ENCODE measurements around the gene VSIG4.

VSIG4 gene

DNA sequence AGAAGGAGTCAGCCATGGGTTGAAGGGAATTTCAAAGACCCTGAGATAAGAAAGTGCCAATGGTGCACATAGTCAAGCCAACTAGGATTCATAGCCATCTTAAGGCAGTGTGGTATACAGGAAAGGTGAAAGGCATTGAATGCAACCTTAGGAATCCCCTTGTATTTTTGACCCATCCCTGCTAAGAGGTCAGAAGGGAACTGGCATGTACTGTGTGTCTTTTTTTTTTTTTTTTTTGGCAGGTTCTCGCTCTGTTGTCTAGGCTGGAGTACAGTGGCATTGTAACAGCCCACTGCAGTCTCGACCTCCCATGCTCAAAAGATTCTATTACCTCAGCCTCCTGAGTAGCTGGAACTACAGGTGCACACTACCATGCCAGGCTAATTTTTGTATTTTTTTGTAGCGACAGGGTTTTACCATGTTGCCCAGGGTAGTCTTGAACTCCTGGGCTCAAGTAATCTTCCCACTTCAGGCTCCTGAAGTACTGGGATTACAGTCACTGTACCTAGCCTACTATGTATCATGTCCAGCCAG lies 40.8 kb downstream of the VSIG4 start:
- DNase-seq (ENCODE audit: low read depth): no peak

DNA sequence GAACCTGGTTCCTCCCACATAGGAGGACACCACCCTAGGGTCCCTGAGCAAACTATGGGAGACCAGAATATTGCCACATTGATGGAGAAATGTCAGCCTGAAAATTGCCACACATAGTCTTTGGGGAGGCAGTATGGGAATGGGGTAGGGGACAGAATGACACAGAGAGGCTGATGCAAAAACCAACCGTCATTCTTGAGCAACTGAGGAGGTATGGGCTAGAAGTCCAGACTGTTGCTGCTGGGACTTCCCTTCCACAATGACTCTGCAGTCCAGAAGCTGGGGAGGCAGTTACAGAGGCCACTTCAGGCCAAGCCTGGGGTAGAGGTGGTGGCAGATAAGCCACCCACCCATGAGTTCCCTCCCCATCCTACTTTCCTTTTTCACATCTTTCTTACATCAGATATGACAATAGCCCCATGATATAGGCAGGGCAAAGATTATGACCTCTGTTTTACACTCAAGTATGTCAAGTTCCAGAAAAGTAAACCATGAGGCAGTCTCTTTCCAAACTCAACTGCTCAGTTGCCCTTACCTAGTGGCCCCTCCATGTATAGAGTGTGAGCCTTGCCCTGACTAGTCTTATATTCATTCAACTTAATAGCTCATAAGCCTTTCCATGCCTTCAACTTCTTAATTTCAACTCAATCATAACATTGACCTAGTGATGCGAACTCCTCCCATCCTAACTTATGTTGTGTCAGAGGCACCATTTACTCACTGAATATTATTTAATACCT lies 41.7 kb downstream of the VSIG4 start:
- in situ Hi-C loops (cut with HindIII; ENCODE audit: low sequenced_read_pairs): no loop called here
- H3K4me3 ChIP-seq (ENCODE audit: low read depth, low read length): no peak overlapping the region
- no peak for DNase-seq (ENCODE audit: low read depth)
- TF ChIP-seq, protein P1, sequence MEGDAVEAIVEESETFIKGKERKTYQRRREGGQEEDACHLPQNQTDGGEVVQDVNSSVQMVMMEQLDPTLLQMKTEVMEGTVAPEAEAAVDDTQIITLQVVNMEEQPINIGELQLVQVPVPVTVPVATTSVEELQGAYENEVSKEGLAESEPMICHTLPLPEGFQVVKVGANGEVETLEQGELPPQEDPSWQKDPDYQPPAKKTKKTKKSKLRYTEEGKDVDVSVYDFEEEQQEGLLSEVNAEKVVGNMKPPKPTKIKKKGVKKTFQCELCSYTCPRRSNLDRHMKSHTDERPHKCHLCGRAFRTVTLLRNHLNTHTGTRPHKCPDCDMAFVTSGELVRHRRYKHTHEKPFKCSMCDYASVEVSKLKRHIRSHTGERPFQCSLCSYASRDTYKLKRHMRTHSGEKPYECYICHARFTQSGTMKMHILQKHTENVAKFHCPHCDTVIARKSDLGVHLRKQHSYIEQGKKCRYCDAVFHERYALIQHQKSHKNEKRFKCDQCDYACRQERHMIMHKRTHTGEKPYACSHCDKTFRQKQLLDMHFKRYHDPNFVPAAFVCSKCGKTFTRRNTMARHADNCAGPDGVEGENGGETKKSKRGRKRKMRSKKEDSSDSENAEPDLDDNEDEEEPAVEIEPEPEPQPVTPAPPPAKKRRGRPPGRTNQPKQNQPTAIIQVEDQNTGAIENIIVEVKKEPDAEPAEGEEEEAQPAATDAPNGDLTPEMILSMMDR (IDR thresholded peaks at IDR 0.05; ENCODE audit: low read depth, low read length, missing control alignments): no peak

More for the DNA sequence above, 40.8 kb downstream of the VSIG4 start:
- TF ChIP-seq, protein P1 (IDR thresholded peaks at IDR 0.05; ENCODE audit: low read depth, low read length, missing control alignments): no peak
- in situ Hi-C loops (cut with HindIII; ENCODE audit: low sequenced_read_pairs): no loop called here
- H3K4me3 ChIP-seq (ENCODE audit: low read depth, low read length): no peak overlapping the region

DNA sequence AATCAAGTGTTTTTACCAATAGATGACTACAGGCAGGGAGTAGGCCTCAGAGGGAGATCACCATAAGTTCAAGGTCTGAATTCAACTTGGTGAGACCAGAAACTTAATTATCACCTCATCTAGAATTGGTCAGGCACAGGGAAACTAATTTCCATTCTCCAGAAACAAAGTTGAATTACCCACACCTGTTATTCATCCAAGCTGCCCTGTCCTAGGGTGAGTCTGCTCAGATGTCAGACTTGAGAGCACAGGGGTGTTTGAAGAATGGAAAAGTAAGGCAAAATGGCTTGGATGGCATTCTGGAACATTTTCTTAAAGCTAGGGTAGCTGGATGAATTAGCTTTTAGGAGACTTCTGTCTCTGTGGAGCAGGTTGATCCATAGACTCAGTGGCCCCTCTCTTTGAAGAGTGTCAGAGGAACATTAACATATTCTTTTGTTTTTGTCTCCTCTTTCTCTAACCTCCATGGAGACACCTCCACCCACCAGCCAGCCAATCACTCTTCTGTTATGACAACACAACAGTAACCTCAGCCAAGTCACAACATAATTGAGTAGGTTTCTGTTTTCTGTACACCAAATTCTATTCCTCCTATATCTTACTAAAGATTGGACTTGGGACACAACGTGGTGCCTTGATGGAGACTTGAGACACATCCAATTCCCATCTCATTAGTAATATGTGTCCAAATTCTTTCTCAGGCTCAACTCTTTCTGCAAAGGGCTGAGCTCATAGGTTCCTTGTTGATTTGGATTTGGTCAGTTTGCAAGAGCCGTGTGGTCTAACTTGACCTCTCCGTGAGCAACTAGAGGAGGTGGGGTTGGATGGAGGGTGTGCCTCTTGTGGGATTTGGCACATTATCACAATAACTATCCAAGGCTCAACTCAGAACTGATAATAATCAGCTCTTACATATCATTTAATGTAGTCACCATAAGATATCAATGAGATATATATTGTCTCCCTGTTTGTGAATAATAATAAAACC lies 45.1 kb downstream of the VSIG4 start:
- H3K4me3 ChIP-seq (ENCODE audit: low read depth, low read length): no peak overlapping the region
- TF ChIP-seq, protein P1 (IDR thresholded peaks at IDR 0.05; ENCODE audit: low read depth, low read length, missing control alignments): no peak
- in situ Hi-C loops (cut with HindIII; ENCODE audit: low sequenced_read_pairs): no loop called here
- DNase-seq (ENCODE audit: low read depth): no peak

DNA sequence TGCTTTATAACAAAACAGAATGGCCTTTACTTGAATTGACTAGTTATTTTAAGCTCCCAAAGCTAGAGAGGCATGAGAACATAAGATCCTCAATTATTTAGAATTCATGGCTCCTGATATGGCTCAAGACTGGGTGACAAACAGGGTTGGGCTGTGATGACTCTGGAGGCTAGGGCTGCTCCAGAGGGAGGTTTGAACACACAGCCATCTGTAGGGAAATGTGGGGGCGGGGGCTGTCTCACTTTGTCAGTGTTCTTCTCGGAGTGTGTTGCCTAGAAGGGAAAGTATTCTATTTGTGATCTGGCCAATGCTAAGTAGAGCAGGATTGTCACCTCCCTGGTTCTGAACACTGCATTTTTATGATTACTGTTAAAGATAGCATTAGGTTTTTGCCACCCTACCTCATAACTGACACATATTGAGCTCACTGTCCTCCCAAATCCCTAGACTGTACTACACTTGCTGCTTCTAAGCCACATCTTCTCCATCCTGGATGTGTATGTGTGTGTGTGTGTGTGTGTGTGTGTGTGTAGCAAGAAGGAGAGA lies 45.9 kb downstream of the VSIG4 start:
- in situ Hi-C loops (cut with HindIII; ENCODE audit: low sequenced_read_pairs): no loop called here
- H3K4me3 ChIP-seq (ENCODE audit: low read depth, low read length): no peak overlapping the region
- no peak for DNase-seq (ENCODE audit: low read depth)
- TF ChIP-seq, protein P1 (IDR thresholded peaks at IDR 0.05; ENCODE audit: low read depth, low read length, missing control alignments): no peak

DNA sequence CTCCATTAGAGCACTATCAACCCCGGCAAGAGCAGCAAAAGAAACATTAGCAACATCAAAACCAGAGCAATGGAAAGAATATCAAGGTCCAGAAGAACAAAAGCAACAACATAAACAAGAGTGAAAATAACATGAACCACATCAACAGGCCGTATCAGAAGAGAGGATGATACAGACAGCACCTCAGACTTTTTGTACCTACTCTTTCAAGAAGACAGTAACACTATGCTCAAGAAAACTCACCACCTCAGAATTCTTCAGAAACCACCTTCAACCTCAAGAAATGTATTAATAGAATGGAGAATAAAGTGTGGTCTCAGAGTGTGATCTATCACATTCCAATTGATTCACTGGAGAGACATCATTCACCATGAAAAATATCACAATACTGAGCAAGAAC lies 46.5 kb downstream of the VSIG4 start:
- in situ Hi-C loops (cut with HindIII; ENCODE audit: low sequenced_read_pairs): no loop called here
- DNase-seq (ENCODE audit: low read depth): no peak
- TF ChIP-seq, protein P1 (IDR thresholded peaks at IDR 0.05; ENCODE audit: low read depth, low read length, missing control alignments): no peak
- H3K4me3 ChIP-seq (ENCODE audit: low read depth, low read length): no peak overlapping the region

DNA sequence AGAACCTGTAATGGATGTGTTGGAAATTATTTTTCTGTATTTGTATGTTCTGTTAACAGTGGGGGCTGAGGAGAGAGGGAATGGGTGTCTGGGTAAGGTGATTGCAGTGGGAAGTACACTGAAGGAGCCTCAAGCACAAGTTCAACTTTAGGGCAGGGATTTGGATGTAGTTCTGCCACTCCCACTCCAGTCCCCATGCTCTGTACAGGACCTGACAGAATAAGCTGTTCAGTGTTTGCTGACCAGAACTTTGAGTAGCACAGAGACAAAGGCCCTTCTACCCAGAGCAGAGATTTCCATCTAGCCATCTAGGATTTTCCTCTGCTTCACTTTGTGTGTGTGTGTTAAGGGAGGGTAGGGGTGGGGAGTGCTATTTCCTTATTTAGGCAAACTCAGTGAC lies 49.2 kb downstream of the VSIG4 start:
- DNase-seq (ENCODE audit: low read depth): no peak
- TF ChIP-seq, protein P1 (IDR thresholded peaks at IDR 0.05; ENCODE audit: low read depth, low read length, missing control alignments): no peak
- in situ Hi-C loops (cut with HindIII; ENCODE audit: low sequenced_read_pairs): no loop called here
- H3K4me3 ChIP-seq (ENCODE audit: low read depth, low read length): no peak overlapping the region
